HepG2 (cell line): ENCODE results near the gene RABL6. TPM values are rescaled to one million over a fixed set of nuclear protein-coding genes. Genes with fewer than 3 reads are reported as not detected.

Source experiments
- DMTF1 ChIP-seq: sonication (generic); formaldehyde crosslinking; IDR thresholded peaks from 2 replicates; pipeline ENCODE4 v1.4.0; 2020; ENCODE audit warnings: mild to moderate bottlenecking, missing genetic modification reagents
- DZIP1 ChIP-seq: sonication (generic); formaldehyde crosslinking; IDR thresholded peaks from 2 replicates; pipeline ENCODE4 v1.5.0; 2020; ENCODE audit warnings: mild to moderate bottlenecking, missing genetic modification reagents
- FOXK1 ChIP-seq: sonication (generic); formaldehyde crosslinking; IDR thresholded peaks from 2 replicates; pipeline ENCODE4 v1.4.0; 2020; ENCODE audit warnings: low read depth, missing genetic modification reagents, borderline replicate concordance
- HHEX ChIP-seq: IDR thresholded peaks from 2 replicates; pipeline ENCODE4 v1.6.1; 2016; ENCODE audit warnings: control low read depth
- JARID2 ChIP-seq: sonication (generic); formaldehyde crosslinking; IDR thresholded peaks from 2 replicates; pipeline ENCODE4 v1.8.1; 2023; ENCODE audit warnings: missing genetic modification reagents, inconsistent platforms; ENCODE audit not compliant: insufficient replicate concordance
- MIER3 ChIP-seq: IDR thresholded peaks from 2 replicates; pipeline ENCODE4 v1.6.1; 2016; ENCODE audit warnings: missing compliant biosample characterization, borderline replicate concordance
- RCOR2 ChIP-seq: IDR thresholded peaks from 2 replicates; pipeline ENCODE4 v1.6.1; 2016; ENCODE audit warnings: missing biosample characterization, missing genetic modification reagents
- RFX5 ChIP-seq: IDR thresholded peaks from 2 replicates; pipeline ENCODE4 v1.6.1; 2011; ENCODE audit warnings: low read depth, low read length, improper control_type of control experiment
- SAP130 ChIP-seq: IDR thresholded peaks from 2 replicates; pipeline ENCODE4 v1.6.1; 2016; ENCODE audit warnings: low read depth
- SNAPC4 ChIP-seq: sonication (generic); formaldehyde crosslinking; IDR thresholded peaks from 2 replicates; pipeline ENCODE4 v1.4.0; 2020; ENCODE audit warnings: mild to moderate bottlenecking, missing genetic modification reagents
- TFE3 ChIP-seq: IDR thresholded peaks from 2 replicates; pipeline ENCODE4 v1.6.1; 2016
- ZBTB25 ChIP-seq: IDR thresholded peaks from 2 replicates; pipeline ENCODE4 v1.6.1; 2018; ENCODE audit warnings: missing genetic modification reagents
- ZKSCAN5 ChIP-seq: sonication (generic); formaldehyde crosslinking; IDR thresholded peaks from 2 replicates; pipeline ENCODE4 v1.5.1; 2020; ENCODE audit warnings: mild to moderate bottlenecking, missing genetic modification reagents
- ZNF180 ChIP-seq: sonication (generic); formaldehyde crosslinking; IDR thresholded peaks from 2 replicates; pipeline ENCODE4 v1.4.0; 2020; ENCODE audit warnings: low read depth, missing genetic modification reagents, borderline replicate concordance
- ZNF343 ChIP-seq: sonication (generic); formaldehyde crosslinking; IDR thresholded peaks from 2 replicates; pipeline ENCODE4 v1.4.0; 2020; ENCODE audit warnings: mild to moderate bottlenecking, missing genetic modification reagents
- ZNF598 ChIP-seq: sonication (generic); formaldehyde crosslinking; IDR thresholded peaks from 2 replicates; pipeline ENCODE4 v1.5.1; 2020; ENCODE audit warnings: mild to moderate bottlenecking, missing genetic modification reagents, borderline replicate concordance
- polyA plus RNA-seq, 8 experiments: library from polyadenylated mRNA; depleted of rRNA in 3 of 8; stranded (reverse) in 7 of 8; unstranded in 1 of 8; fragments of >200 nt; fragmentation: Illumina TruSeq in 4 of 8; extraction: Trizol in 4 of 8; gene quantifications; 2 replicates each; pipeline versions ENCODE4 v1.2.1 to v1.2.3, GENCODE V29; 2011 to 2016; ENCODE audit warnings: low read depth in 4 of 8, missing spikeins in 1 of 8, mixed read lengths in 1 of 8; ENCODE audit not compliant: insufficient read depth in 1 of 8
- total RNA-seq, 5 experiments: library from RNA; depleted of rRNA; stranded (reverse); fragments of >200 nt; fragmentation: Illumina TruSeq; extraction: Trizol; gene quantifications; 2 replicates each; pipeline ENCODE4 v1.2.3, GENCODE V29; 2016; ENCODE audit warnings: low read depth in 1 of 5

The RABL6 gene
- total and polyA plus RNA-seq, 2 of the 13 experiments (the other 11 are each of a cell fraction or from before 2014, with no cell fraction given), result 81.5 to 125 TPM

- no peak for TF ChIP-seq SNAPC4 (CRISPR knock-in tag)
- TF ChIP-seq RFX5, result no peak
- TF ChIP-seq MIER3 (CRISPR knock-in tag), result no peak
- TF ChIP-seq ZKSCAN5 (CRISPR knock-in tag), result no peak
- TF ChIP-seq SAP130 (CRISPR knock-in tag), result peak; percentile 82
- no peak for TF ChIP-seq HHEX (CRISPR knock-in tag)
- TF ChIP-seq JARID2 (CRISPR knock-in tag), result no peak
- TF ChIP-seq ZBTB25, result 0 out of 2 replicates have a peak, but pooled peaks have one; percentile 25
- 0 out of 2 replicates have a peak, but pooled peaks have one; percentile 40 for TF ChIP-seq ZNF598 (CRISPR knock-in tag)
- no peak for TF ChIP-seq TFE3 (CRISPR knock-in tag)
- TF ChIP-seq DZIP1 (CRISPR knock-in tag), result no peak
- TF ChIP-seq DMTF1 (CRISPR knock-in tag), result no peak
- no peak for TF ChIP-seq FOXK1 (CRISPR knock-in tag)
- TF ChIP-seq ZNF343 (CRISPR knock-in tag), result no peak
- no peak for TF ChIP-seq ZNF180 (CRISPR knock-in tag)
- TF ChIP-seq RCOR2 (CRISPR knock-in tag), result no peak
Observed at GRCh38 chr9:136885950-136886578, 78.3 kb downstream of the RABL6 start, which contains the start of gene TRAF2 (continued).
